ENCODE data around the gene DCD.

The DCD gene

DNA sequence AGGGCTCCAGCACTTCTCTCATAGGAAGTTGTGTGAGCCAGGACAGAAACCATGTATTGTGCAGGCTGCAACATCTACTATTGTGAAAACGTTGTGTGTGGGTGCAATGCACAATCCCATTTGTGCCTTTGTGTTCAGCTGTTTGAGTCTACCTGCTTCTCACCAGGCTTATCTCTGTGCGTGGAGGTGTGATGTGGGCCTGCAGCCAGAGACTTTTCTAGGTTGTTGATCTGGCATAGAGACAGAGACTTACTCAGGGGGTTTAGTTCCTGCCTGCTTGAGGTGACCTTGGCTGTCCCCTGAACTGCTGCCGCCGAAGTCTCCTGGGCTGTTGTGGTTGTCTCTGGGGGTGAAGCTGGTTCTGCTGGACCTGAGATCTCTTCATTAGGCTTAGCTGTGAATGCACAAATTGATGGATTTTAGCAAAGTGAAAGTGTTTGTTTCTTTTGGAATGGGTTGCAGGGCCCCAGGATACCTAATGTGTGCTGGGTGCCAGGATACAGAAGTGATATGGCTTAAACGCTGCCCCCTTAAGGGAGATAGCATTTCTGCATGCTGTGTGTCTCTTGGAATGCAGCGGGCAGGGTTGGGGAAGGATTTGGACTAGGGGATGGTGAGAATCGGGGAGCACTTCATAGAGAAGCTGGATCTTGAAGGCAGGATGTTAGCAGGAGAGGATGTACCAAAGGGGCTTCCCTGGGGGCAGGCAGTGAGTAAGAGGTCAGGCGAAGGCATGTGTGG lies 16.0 kb downstream of the DCD start:
- Histone ChIP-seq H2AFZ (ENCODE audit: low read length) (no peak overlapping the region), H3K9me2 (ENCODE audit: low read depth, low read length) (no peaks in the 10 kb centered on the region), H3K27me3 (ENCODE audit: insufficient read depth, low read length) (no peaks in the 10 kb centered on the region), H3K79me2 (ENCODE audit: insufficient read depth, low read length) (no peaks in the 10 kb centered on the region), H3K9ac (ENCODE audit: low read length) (no peak overlapping the region), H3K4me1 (ENCODE audit: insufficient read depth, low read length, severe bottlenecking) (no peaks in the 10 kb centered on the region), H3K9me3 (ENCODE audit: low read length) (0 out of 2 replicates have a peak, but pooled peaks cover 5% of the 10 kb centered on the region), H3K4me3 (ENCODE audit: low read depth, low read length, poor library complexity, severe bottlenecking) (no peak overlapping the region), H3K4me2 (ENCODE audit: low read length) (no peak overlapping the region), H3K27ac (ENCODE audit: low read depth, low read length, poor library complexity, severe bottlenecking) (no peak overlapping the region), H3K36me3 (ENCODE audit: insufficient read depth, low read length) (no peaks in the 10 kb centered on the region), H3F3A (ENCODE audit: insufficient read depth, low read length) (no peaks in the 10 kb centered on the region), H4K20me1 (ENCODE audit: insufficient read depth, low read length) (no peaks in the 10 kb centered on the region)
- TF ChIP-seq CTCF (IDR thresholded peaks at IDR 0.05; ENCODE audit: low read length) (peak; percentile 10; the same call in 1 of the 2 replicates), EZH2 (IDR thresholded peaks at IDR 0.05; ENCODE audit: borderline replicate concordance, low read length) (no peak)

- Histone ChIP-seq H3K27ac (ENCODE audit: low read depth, low read length, poor library complexity, severe bottlenecking) (no peak overlapping the region), H3K27me3 (ENCODE audit: insufficient read depth, low read length) (no peaks in the 10 kb centered on the region), H3F3A (ENCODE audit: insufficient read depth, low read length) (no peaks in the 10 kb centered on the region), H2AFZ (ENCODE audit: low read length) (no peak overlapping the region), H3K9me2 (ENCODE audit: low read depth, low read length) (no peaks in the 10 kb centered on the region), H3K9ac (ENCODE audit: low read length) (no peak overlapping the region), H3K4me1 (ENCODE audit: insufficient read depth, low read length, severe bottlenecking) (no peaks in the 10 kb centered on the region), H3K4me2 (ENCODE audit: low read length) (no peak overlapping the region), H3K4me3 (ENCODE audit: low read depth, low read length, poor library complexity, severe bottlenecking) (no peak overlapping the region), H3K36me3 (ENCODE audit: insufficient read depth, low read length) (no peaks in the 10 kb centered on the region), H3K79me2 (ENCODE audit: insufficient read depth, low read length) (no peaks in the 10 kb centered on the region), H4K20me1 (ENCODE audit: insufficient read depth, low read length) (no peaks in the 10 kb centered on the region), H3K9me3 (ENCODE audit: low read length) (0 out of 2 replicates have a peak, but pooled peaks cover 5% of the 10 kb centered on the region)
- no peak for TF ChIP-seq CTCF (IDR thresholded peaks at IDR 0.05; ENCODE audit: low read length)
- TF ChIP-seq EZH2 (IDR thresholded peaks at IDR 0.05; ENCODE audit: borderline replicate concordance, low read length): no peak
These were observed 16.6 kb downstream of the DCD start for GRCh38 chr12:54631551-54631950.

DNA sequence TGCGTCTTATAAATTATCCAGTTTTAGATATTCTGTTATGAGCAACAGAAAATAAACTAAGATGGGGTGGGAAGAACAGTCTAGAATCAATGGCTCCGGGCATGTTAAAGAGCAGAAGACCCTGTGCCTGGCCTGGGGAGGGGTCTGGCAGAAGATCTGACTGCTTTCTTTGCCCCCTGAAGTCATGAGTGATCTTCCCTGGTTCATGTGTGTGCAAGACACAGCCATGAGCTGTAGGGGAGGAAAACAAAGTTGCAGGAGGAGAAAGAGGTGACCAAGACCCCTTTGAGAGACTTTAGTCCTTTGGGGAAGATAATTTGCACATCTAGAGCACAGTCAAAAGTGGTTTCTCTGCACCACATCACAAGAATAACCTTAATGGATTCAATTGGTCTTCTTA lies 18.2 kb downstream of the DCD start:
- Histone ChIP-seq H4K20me1 (ENCODE audit: insufficient read depth, low read length) (no peaks in the 10 kb centered on the region), H3K4me3 (ENCODE audit: low read depth, low read length, poor library complexity, severe bottlenecking) (no peak overlapping the region), H3K4me2 (ENCODE audit: low read length) (no peak overlapping the region), H3K27me3 (ENCODE audit: insufficient read depth, low read length) (no peaks in the 10 kb centered on the region), H3K9me3 (ENCODE audit: low read length) (0 out of 2 replicates have a peak, but pooled peaks cover 5% of the 10 kb centered on the region), H3K9me2 (ENCODE audit: low read depth, low read length) (no peaks in the 10 kb centered on the region), H3K36me3 (ENCODE audit: insufficient read depth, low read length) (no peaks in the 10 kb centered on the region), H3K27ac (ENCODE audit: low read depth, low read length, poor library complexity, severe bottlenecking) (no peak overlapping the region), H3K9ac (ENCODE audit: low read length) (no peak overlapping the region), H3K4me1 (ENCODE audit: insufficient read depth, low read length, severe bottlenecking) (no peaks in the 10 kb centered on the region), H3F3A (ENCODE audit: insufficient read depth, low read length) (no peaks in the 10 kb centered on the region), H3K79me2 (ENCODE audit: insufficient read depth, low read length) (no peaks in the 10 kb centered on the region), H2AFZ (ENCODE audit: low read length) (no peak overlapping the region)
- TF ChIP-seq EZH2 (IDR thresholded peaks at IDR 0.05; ENCODE audit: borderline replicate concordance, low read length): no peak
- no peak for TF ChIP-seq CTCF (IDR thresholded peaks at IDR 0.05; ENCODE audit: low read length)

All from OCI-LY1 (cell line).